HG03521 (cell line): Measurements from ENCODE around the gene NOX1.

Experiments used
- ATAC-seq: cut with Tn5 transposase; IDR thresholded peaks from one replicate; pipeline ENCODE4 v1.9.1; 2021; ENCODE audit warnings: mild to moderate bottlenecking, moderate library complexity; ENCODE audit not compliant: unreplicated experiment

NOX1 gene

DNA sequence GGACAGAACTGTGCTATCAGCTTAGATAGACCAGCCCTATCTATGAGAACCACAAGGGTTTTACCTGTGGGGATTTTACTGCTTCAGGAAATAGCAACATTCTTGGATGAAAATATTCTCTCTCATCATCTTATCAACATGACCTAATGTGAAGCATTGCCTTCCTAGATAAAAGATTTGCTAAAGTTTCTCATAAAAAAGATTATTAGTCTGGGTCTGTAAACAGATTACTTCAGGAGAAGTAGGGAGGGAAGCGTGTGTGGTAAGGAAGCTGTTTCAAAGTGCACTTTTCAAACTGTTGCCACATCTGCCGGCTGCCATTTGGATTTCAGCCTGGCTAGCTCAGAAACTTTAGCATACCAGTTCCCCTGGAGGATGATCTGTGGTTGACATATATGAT is at the start of gene NOX1:
NOX1 (minus strand) TSS at position 35 of the 400 bp plus-strand sequence. CDS start 220 bp downstream, outside the sequence.
- ATAC-seq = no peak

DNA sequence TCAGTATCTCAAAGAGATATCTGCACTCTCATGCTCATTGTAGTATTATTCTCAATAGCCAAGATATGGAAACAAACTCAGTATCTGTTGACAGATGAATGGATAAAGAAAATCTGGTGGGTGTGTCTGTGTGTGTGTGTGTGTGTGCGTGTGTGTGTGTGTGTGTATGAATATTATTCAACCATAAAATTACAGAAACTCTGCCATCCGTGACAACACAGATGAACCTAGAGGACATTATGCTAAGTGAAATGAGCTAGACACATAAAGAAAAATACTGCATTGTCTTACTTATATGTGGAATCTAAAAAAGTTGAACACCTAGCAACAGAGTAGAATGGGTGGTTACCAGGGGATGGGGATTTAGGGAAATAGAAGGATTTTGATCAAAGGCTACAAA is 41.4 kb upstream of the NOX1 start:
- ATAC-seq = no peak

- no peak for ATAC-seq
These were observed 39.0 kb upstream of the NOX1 start for GRCh38 chrX:100913111-100913510.

DNA sequence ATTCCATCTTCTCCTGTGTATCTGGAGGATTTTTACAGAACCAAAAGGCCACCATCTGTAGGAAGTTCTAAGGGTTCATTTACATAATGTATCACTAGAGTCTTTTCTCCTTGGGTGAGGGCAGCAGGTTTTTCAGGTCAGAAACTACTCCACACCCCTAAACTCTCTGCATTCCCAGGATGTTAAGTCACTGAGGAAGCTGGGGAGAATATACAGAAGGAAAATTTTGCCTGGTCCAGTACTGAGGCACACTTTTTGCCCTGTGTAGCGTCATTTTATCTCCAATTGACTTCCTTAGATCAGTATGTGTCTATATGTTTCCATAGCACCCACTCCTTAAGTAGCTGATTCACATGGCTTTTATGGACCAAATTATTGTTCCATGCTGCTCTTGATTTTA is 37.6 kb upstream of the NOX1 start:
- ATAC-seq = no peak

GRCh38 chrX:100905620-100906019 is 31.5 kb upstream of the NOX1 start:
- no peak for ATAC-seq

DNA sequence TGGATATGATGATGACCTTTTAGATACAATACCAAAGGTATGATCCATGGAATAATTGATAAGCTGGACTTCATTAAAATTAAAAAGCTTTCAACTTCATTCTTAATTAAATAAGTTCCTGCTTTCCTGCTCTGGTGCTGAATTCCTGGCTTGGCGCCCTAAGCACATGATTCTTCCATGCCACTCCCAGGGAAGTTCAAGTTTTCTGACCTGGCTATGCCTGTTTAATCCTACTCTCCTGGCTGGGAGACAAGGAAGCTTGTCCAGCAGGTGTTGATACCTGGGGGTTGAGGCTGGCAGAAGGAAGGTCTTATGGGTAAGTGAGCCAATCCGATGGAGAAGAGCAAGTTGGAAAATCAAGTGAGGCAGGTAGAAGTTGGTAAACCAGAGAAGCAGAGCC is 30.3 kb upstream of the NOX1 start:
- no peak for ATAC-seq

- no peak for ATAC-seq
These were observed 21.4 kb upstream of the NOX1 start for GRCh38 chrX:100895365-100896075.

DNA sequence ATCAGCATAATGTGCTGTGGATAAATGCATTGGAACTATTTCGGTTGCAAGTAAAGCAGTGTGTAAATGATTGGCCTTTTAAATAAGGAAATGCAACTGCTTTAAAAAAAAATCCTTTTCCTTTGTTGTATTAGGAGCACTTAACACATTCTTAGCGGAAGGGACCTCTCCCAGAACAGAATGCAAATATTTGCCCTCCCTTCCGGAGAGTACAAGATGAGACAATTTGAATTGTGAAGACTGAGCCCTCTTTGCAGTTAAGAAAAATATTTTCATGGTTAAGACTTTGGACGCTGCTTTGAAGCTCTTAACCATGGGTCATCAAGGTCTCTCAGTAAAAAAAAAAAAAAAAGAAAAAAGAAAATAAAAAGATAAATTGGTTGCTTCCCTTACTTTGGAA is 9.5 kb upstream of the NOX1 start:
- no peak for ATAC-seq

GRCh38 chrX:100880368-100880767 is 6.2 kb upstream of the NOX1 start:
- ATAC-seq = no peak

GRCh38 chrX:100871594-100872560 is 2.3 kb downstream of the NOX1 start:
- no peak for ATAC-seq

DNA sequence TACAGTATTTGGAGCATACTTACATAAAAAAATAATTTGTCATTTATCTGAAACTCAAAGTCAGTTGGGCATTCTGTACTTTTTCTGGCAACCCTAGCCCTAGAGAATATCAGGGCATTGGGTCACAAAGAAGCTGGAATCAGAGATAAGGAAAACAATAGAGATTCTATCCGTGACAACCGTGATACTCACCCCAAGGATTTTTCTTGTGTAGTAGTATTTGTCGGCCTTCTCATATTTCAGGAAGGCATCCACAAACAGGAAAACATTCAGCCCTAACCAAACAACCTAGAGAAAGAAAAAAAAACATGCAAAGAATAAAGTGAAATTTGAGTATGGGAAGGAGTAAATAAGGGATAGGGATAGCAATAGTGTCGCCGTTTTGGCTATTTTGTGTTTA is 3.6 kb downstream of the NOX1 start:
- no peak for ATAC-seq

GRCh38 chrX:100868273-100868672 is 5.9 kb downstream of the NOX1 start:
- ATAC-seq = no peak

DNA sequence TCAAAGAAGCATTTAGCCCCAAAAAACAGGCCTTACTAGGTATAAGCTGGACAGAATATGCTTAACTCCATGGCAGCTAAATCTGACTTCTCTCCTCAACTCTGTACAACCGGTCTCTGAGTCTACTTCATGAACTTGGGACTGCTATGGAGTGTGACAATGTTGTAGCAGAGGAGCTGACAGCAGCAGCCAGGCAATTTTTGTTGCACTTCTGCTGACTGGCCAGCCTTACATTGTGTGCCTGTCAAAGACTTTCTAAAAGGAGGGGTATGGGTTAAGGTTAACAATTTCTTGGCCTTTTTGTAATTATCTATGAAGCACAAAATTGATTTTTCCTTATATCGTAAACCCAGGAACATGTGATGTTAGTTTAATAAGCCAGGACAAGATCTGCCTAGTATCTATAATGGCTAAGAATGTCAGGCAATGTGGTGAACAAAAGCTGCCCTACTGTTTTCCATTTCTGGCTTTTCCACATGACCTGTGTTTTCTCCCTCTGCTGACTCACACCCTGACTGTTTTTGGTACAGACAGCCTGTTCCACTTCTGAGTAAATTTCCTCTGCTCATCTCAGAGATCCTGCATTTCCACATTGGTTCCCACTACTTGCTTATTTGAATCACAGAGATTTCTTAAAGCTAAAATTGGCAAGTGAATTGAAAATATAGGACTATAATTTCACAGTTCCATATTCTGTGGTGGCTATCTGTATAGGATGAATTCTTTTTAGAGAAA is 9.3 kb downstream of the NOX1 start:
- ATAC-seq = no peak

GRCh38 chrX:100863326-100863864 is 10.8 kb downstream of the NOX1 start:
- ATAC-seq = no peak

GRCh38 chrX:100852810-100853209 is 21.3 kb downstream of the NOX1 start:
- ATAC-seq = no peak

DNA sequence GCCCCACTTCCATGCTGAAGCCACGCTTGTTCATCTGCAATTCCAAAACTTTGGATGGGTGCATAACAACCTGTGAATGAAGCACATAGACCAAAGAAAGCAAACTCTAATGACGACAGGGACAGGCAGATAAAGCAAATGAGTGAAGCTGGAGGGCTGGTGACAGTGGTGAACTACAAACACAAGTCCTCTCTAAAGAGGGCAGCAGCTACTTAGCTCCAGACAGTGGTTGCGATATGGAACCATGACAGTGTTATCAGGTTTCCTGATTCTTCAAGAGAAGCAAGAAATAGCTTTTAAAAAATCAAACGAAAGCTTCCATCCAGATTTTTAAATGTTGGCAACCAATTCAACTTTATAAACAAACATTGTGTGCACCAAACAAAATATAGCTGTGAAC is 23.8 kb downstream of the NOX1 start:
- ATAC-seq = no peak

- no peak for ATAC-seq
These were observed 42.8 kb downstream of the NOX1 start for GRCh38 chrX:100831219-100831946.

- peak; percentile 27 for ATAC-seq
These were observed 43.6 kb downstream of the NOX1 start for GRCh38 chrX:100830547-100830946.

DNA sequence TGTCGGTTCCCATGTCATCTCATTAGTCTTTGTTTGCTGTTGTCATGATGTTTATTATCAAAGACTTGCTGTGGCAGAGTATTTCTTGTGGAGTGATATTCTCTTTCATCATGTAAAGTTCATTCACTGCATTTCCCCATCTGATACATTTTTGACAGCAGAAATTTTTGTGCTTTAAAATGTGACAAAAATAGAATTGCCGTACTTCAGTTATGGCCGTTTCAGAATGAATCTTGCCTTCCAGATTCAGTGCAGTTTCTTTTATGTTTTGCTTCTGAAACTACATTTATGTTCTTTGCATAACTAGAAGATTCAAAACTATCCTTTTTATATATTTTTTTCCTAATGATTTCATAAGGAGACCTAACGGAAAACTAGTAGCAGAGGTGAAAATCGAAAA is 44.0 kb downstream of the NOX1 start:
- peak; percentile 17 for ATAC-seq

DNA sequence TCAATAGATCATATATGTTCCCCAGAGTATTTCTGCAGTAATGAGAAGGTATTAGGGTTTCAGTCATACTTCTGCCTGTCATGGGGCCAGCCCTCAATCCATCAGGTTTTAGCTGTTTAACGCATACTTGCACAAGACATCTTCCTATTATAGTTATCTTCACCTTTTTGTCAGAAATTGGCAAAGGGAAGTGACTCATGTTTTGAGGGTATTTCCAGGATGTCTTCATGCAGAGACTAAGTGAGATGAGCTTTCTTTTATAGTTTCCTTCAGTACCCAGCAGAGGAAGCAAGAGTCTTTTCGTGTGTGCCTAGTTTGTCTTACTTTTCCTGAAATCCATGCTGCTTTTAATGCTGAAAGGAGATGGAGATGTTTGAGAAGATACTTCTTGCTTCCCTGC is 44.4 kb downstream of the NOX1 start:
- ATAC-seq = peak; percentile 63
